KMS-11 (cell line): ENCODE measurements around the gene ZFAND3.

ENCODE experiments used
- H2AFZ ChIP-seq: fragments of 200-600 bp; sonication (generic); 2 replicates; pipeline ENCODE4 v1.6.1; 2016; ENCODE audit warnings: antibody characterized with exemption, mixed run types, low read depth
- H3K27ac ChIP-seq: fragments of 200-600 bp; sonication (generic); 2 replicates; pipeline ENCODE4 v1.6.1; 2016; ENCODE audit warnings: mild to moderate bottlenecking, mixed run types
- H3K27me3 ChIP-seq: fragments of 200-600 bp; sonication (generic); 2 replicates; pipeline ENCODE4 v1.6.1; 2017; ENCODE audit warnings: mild to moderate bottlenecking, low read depth, mixed run types, moderate library complexity; ENCODE audit not compliant: insufficient read depth
- H3K36me3 ChIP-seq: fragments of 200-600 bp; sonication (generic); 2 replicates; pipeline ENCODE4 v1.6.1; 2017; ENCODE audit warnings: mild to moderate bottlenecking, mixed run types; ENCODE audit not compliant: insufficient read depth
- H3K4me1 ChIP-seq: fragments of 200-600 bp; sonication (generic); 2 replicates; pipeline ENCODE4 v1.6.1; 2016; ENCODE audit warnings: mild to moderate bottlenecking, low read depth, mixed run types; ENCODE audit not compliant: poor library complexity, severe bottlenecking
- H3K4me2 ChIP-seq: fragments of 200-600 bp; sonication (generic); 2 replicates; pipeline ENCODE4 v1.7.0; 2016; ENCODE audit warnings: mild to moderate bottlenecking, mixed run types
- H3K4me3 ChIP-seq: fragments of 200-600 bp; sonication (generic); IDR thresholded peaks from 2 replicates; pipeline ENCODE4 v1.6.1; 2017; ENCODE audit warnings: low read depth, low read length, mixed read lengths; ENCODE audit not compliant: insufficient read depth
- H3K79me2 ChIP-seq: fragments of 200-600 bp; sonication (generic); 2 replicates; pipeline ENCODE4 v1.6.1; 2016; ENCODE audit warnings: low read depth, mixed run types; ENCODE audit not compliant: insufficient read depth
- H3K9ac ChIP-seq: fragments of 200-600 bp; sonication (generic); 2 replicates; pipeline ENCODE4 v1.6.1; 2016; ENCODE audit warnings: mild to moderate bottlenecking, mixed run types
- H4K20me1 ChIP-seq: fragments of 200-600 bp; sonication (generic); 2 replicates; pipeline ENCODE4 v1.6.1; 2016; ENCODE audit warnings: mild to moderate bottlenecking, mixed run types; ENCODE audit not compliant: insufficient read depth
- TF ChIP-seq, protein P1 (sequence below): fragments of 200-600 bp; sonication (generic); conservative IDR thresholded peaks from 2 replicates; pipeline ENCODE4 v1.6.1; 2017; ENCODE audit warnings: low read depth, mild to moderate bottlenecking, antibody characterized with exemption, low read length, moderate library complexity, mixed read lengths

ZFAND3 gene

DNA sequence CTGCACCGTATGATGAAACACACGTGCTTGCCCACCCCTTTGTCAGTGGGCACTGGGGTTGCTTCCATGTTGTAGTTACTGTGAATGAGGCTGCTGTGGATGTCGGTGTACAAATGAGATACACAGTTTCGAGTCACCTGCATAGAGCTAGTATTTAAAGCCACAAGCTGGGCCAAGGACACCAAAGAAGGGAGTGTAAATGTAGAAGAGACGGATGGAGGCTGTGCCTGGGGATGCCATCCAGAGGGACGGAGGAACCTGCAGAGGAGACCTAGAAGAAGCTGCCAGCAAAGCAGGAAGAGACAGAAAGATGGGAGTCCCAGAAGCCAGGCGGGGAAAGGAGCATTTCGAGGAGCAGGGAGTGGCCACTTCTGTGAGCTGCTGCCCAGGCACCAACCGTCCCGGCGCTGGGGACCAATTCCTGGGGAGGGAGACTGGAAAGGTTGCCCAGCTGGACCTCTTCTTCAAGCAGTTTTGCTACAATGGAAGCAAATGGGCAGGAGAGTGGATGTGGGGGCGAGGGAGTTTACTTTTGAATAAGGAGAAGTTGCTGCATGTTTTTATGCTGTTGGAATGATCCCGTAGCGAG lies 339.3 kb downstream of the ZFAND3 start:
- no peak overlapping the region for H3K9ac ChIP-seq
- TF ChIP-seq, protein P1, sequence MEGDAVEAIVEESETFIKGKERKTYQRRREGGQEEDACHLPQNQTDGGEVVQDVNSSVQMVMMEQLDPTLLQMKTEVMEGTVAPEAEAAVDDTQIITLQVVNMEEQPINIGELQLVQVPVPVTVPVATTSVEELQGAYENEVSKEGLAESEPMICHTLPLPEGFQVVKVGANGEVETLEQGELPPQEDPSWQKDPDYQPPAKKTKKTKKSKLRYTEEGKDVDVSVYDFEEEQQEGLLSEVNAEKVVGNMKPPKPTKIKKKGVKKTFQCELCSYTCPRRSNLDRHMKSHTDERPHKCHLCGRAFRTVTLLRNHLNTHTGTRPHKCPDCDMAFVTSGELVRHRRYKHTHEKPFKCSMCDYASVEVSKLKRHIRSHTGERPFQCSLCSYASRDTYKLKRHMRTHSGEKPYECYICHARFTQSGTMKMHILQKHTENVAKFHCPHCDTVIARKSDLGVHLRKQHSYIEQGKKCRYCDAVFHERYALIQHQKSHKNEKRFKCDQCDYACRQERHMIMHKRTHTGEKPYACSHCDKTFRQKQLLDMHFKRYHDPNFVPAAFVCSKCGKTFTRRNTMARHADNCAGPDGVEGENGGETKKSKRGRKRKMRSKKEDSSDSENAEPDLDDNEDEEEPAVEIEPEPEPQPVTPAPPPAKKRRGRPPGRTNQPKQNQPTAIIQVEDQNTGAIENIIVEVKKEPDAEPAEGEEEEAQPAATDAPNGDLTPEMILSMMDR: no peak
- no peak overlapping the region for H3K4me3 ChIP-seq
- H3K27me3 ChIP-seq: no peaks in the 10 kb centered on the region
- H2AFZ ChIP-seq: no peak overlapping the region
- H3K4me1 ChIP-seq: no peaks in the 10 kb centered on the region
- H3K36me3 ChIP-seq: no peaks in the 10 kb centered on the region
- no peak overlapping the region for H3K4me2 ChIP-seq
- H3K27ac ChIP-seq: no peak overlapping the region
- no peaks in the 10 kb centered on the region for H3K79me2 ChIP-seq
- H4K20me1 ChIP-seq: no peaks in the 10 kb centered on the region

DNA sequence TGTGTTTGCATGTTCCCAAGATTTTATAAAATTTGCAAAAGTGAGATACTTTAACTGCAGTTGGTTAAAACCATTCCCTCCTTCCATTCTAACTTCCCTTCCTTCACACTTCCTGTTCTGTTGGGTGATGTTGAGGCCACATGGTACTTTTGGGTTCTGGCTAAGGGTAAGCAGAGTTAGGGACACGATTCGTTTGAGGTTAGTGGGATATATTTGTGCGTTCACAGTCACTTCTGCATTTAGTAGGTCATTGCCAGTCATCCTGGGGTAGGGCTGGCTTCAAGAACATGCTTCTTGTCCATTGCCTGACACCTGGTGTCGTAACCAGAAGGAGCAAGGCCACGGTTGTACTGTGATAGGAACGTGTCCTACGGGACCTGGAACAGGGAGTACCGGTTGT lies 340.1 kb downstream of the ZFAND3 start:
- Histone ChIP-seq H3K79me2 (no peaks in the 10 kb centered on the region), H2AFZ (no peak overlapping the region), H3K9ac (no peak overlapping the region), H3K27ac (no peak overlapping the region), H3K4me2 (no peak overlapping the region), H3K4me1 (no peaks in the 10 kb centered on the region), H3K27me3 (no peaks in the 10 kb centered on the region), H4K20me1 (no peaks in the 10 kb centered on the region), H3K36me3 (no peaks in the 10 kb centered on the region), H3K4me3 (no peak overlapping the region)
- TF ChIP-seq, protein P1: no peak

DNA sequence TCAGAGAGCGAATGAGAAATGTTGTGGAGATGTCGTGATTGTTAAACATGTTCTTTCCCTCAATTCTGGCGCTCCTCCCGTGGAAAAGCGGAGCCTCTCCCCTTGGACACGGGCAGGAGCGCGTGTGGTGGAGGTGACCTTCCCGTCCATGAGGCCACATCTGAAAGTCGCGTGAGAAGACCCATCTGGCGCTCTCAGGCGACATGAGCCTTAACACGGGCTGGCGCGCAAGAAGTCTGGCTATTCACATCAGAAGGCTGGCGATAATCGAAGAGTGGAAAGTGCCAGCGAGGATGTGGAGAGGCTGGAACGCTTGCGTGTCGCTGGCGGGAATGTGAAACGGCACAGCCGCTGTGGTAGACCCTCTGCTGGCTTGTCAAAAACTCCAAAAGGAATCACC lies 341.3 kb downstream of the ZFAND3 start:
- no peak overlapping the region for H2AFZ ChIP-seq
- no peak overlapping the region for H3K4me3 ChIP-seq
- no peak overlapping the region for H3K4me2 ChIP-seq
- no peak overlapping the region for H3K9ac ChIP-seq
- H3K4me1 ChIP-seq: no peaks in the 10 kb centered on the region
- TF ChIP-seq, protein P1: no peak
- no peak overlapping the region for H3K27ac ChIP-seq
- H3K36me3 ChIP-seq: no peaks in the 10 kb centered on the region
- no peaks in the 10 kb centered on the region for H3K27me3 ChIP-seq
- H4K20me1 ChIP-seq: no peaks in the 10 kb centered on the region
- H3K79me2 ChIP-seq: no peaks in the 10 kb centered on the region

DNA sequence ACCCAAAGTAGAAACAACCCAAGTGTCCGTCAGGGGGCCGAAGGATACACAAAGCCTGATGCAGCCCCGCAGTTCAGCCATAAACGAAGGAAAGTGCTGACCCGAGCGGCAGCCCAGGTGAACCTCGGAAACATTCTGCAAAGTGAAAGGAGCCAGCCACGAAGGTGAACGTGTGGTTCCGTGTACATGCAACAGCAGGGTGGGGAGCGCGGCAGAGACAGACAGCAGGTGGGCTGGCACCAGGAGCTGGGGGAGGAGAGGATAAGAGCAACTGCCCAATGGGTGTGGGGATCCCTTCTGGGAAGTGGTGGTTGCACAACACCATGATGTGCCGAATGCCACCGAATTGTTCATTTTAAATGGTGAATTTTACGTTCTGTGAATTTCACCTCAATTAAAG lies 341.8 kb downstream of the ZFAND3 start:
- Histone ChIP-seq H3K36me3 (no peaks in the 10 kb centered on the region), H3K9ac (no peak overlapping the region), H3K27me3 (no peaks in the 10 kb centered on the region), H3K27ac (no peak overlapping the region), H3K79me2 (no peaks in the 10 kb centered on the region), H2AFZ (no peak overlapping the region), H3K4me3 (no peak overlapping the region), H3K4me2 (no peak overlapping the region), H3K4me1 (no peaks in the 10 kb centered on the region), H4K20me1 (no peaks in the 10 kb centered on the region)
- TF ChIP-seq, protein P1: no peak
